Tibial nerve (tissue), 4 donors: ENCODE results near the gene KCNT2.
"Not testable (repeated sequence)": the region's sequence is repeated elsewhere in the genome, so short reads cannot be mapped to it uniquely, and the experiment has no call there.

Experiments
- CTCF ChIP-seq, 5 experiments: fragments of 200-600 bp in 3 of 5; fragments of 450-650 bp in 2 of 5; sonication (generic) in 3 of 5; IDR thresholded peaks; one replicate each; pipeline ENCODE4 v1.5.1; 2016 to 2019; ENCODE audit warnings: antibody characterized with exemption in 5 of 5, mild to moderate bottlenecking in 3 of 5, moderate library complexity in 2 of 5
- EP300 ChIP-seq, 2 donors: sonication (generic); formaldehyde crosslinking; IDR thresholded peaks; one replicate each; pipeline ENCODE4 v1.6.1; 2017; ENCODE audit warnings: antibody characterized with exemption in 2 of 2, mild to moderate bottlenecking in 1 of 2
- POLR2A ChIP-seq, 2 donors: fragments of 450-650 bp; IDR thresholded peaks; one replicate each; pipeline ENCODE4 v1.6.1; 2017; ENCODE audit warnings: antibody characterized with exemption in 2 of 2, mild to moderate bottlenecking in 2 of 2, moderate library complexity in 2 of 2

DNA sequence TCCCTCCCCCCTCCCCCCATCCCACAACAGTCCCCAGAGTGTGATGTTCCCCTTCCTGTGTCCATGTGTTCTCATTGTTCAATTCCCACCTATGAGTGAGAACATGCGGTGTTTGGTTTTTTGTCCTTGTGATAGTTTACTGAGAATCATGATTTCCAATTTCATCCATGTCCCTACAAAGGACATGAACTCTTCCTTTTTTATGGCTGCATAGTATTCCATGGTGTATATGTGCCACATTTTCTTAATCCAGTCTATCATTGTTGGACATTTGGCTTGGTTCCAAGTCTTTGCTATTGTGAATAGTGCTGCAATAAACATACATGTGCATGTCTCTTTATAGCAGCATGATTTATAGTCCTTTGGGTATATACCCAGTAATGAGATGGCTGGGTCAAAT lies 104.0 kb downstream of the KCNT2 start:
- TF ChIP-seq CTCF, POLR2A, EP300 (IDR thresholded peaks at IDR 0.05): not testable (repeated sequence)
